Heart left ventricle (tissue), 16 donors: ENCODE data around the gene RPS6KA4. TPM values are rescaled to one million over a fixed set of nuclear protein-coding genes. Genes with fewer than 3 reads are reported as not detected.

ENCODE experiments used
- ATAC-seq, 4 donors: fragments of 200-7000 bp; cut with Tn5 transposase; one replicate each; pipeline ENCODE4 v1.9.1; 2020 to 2022; ENCODE audit warnings: moderate library complexity in 4 of 4, mild to moderate bottlenecking in 3 of 4, moderate number of reproducible peaks in 1 of 4
- DNase-seq, 5 donors: peaks; one replicate each; pipeline ENCODE4 v3.0.0-alpha.2; 2020
- H3K27ac ChIP-seq, 12 donors: fragments of 200-600 bp; sonication (generic) in 4 of 12; one replicate each; pipeline versions ENCODE4 v1.5.0 to v1.8.0; 2016 to 2022; ENCODE audit warnings: mild to moderate bottlenecking in 2 of 12
- H3K27me3 ChIP-seq, 9 donors: fragments of 200-600 bp; sonication (generic) in 2 of 9; one replicate each; pipeline versions ENCODE4 v1.5.1 to v1.8.0; 2016 to 2022; ENCODE audit warnings: mild to moderate bottlenecking in 3 of 9
- H3K36me3 ChIP-seq, 9 donors: fragments of 200-600 bp; sonication (generic) in 2 of 9; one replicate each; pipeline versions ENCODE4 v1.5.0 to v1.8.0; 2018 to 2022; ENCODE audit warnings: mild to moderate bottlenecking in 2 of 9
- H3K4me1 ChIP-seq, 12 donors: fragments of 200-600 bp; sonication (generic) in 4 of 12; one replicate each; pipeline versions ENCODE4 v1.5.0 to v1.8.0; 2016 to 2022; ENCODE audit warnings: mild to moderate bottlenecking in 3 of 12
- H3K4me3 ChIP-seq, 12 donors: fragments of 200-600 bp; sonication (generic) in 4 of 12; one replicate each; pipeline versions ENCODE4 v1.5.0 to v1.8.0; 2017 to 2022; ENCODE audit warnings: mild to moderate bottlenecking in 9 of 12, moderate library complexity in 4 of 12
- H3K9me3 ChIP-seq, 12 donors: fragments of 200-600 bp; sonication (generic) in 4 of 12; one replicate each; pipeline versions ENCODE4 v1.5.0 to v1.8.0; 2016 to 2022; ENCODE audit warnings: mild to moderate bottlenecking in 1 of 12
- POLR2A ChIP-seq, 2 donors: fragments of 450-650 bp; IDR thresholded peaks; one replicate each; pipeline ENCODE4 v1.6.1; 2017; ENCODE audit warnings: antibody characterized with exemption in 2 of 2, mild to moderate bottlenecking in 2 of 2, moderate library complexity in 2 of 2
- WGBS, 4 donors: extraction: QIAGEN DNeasy Blood & Tissue Kit in 2 of 4; methylation state at CpG; one replicate each; pipeline versions ENCODE4 v1.1.5 to v1.1.7; 2013 to 2018; 5-methylcytosine and 5-hydroxymethylcytosine counted together
- intact Hi-C, 10 donors: fragments of 100-400 bp; cut with DNase I; formaldehyde crosslinking; loops; one replicate each; pipeline versions ENCODE4 v1.11.1 to v1.14.2; 2022
- polyA plus RNA-seq, 2 donors: library from polyadenylated mRNA; stranded (reverse); fragments of 200-250 nt; gene quantifications; one replicate each; pipeline ENCODE4 v1.2.3, GENCODE V29; 2013
- total RNA-seq, 9 donors: library from RNA; depleted of rRNA in 2 of 9; stranded (reverse); fragments of >200 nt in 2 of 9; fragmentation: NEBNext Ultra II Directional in 3 of 9; extraction: Animal tissue kit (Norgen Biotek cat#: 25700) in 3 of 9; gene quantifications; one replicate each; pipeline versions ENCODE4 v1.1.0 to v1.2.4, GENCODE V29; 2016 to 2023
- TF ChIP-seq, protein P1 (sequence below), 12 donors: fragments of 200-600 bp; sonication (generic) in 4 of 12; IDR thresholded peaks; one replicate each; pipeline versions ENCODE4 v1.5.0 to v1.8.0; 2018 to 2022; ENCODE audit warnings: antibody characterized with exemption in 12 of 12, mild to moderate bottlenecking in 5 of 12
- donor health status: ischemic (EF 13 %, LVEDD 7.1; RV severe dilation, severe dysfunction).
- donor health status: healthy with polysubstance abuse.
- donor health status: DM: no; HTN: yes; CAD: no.
- donor health status: DM: no; HTN: no; CAD: no.
- donor health status: ischemic (EF 25% LVEDD 6.9; RV normal size, moderate dysfunction).
- donor health status: ischemic (EF 25% LVEDD 5.7; RV mildly dilated, moderate dysfunction).
- donor health status: healthy.
- donor health status: DM: yes; HTN: yes; CAD: no.
- donor health status: ischemic (EF 35%, LVEDD 5.7; RV mildly dilated, moderate dysfunction).
- donor health status: nonischemic (EF 11% LVEDD 7.7; RV severe dilation, severe dysfunction).
- donor health status: DM: yes; HTN: yes; CAD: no.
- donor health status: PGD.
- donor health status: ischemic (EF 29% LVEDD 5.4; RV normal size, mild dysfunction).
- donor health status: nonischemic (EF 23%, LVEDD 6.1; RV moderate dilation, normal function).

Gene RPS6KA4
- total and polyA plus RNA-seq, 11 donors, result 12.8 to 32.5 (median 18.3) TPM

DNA sequence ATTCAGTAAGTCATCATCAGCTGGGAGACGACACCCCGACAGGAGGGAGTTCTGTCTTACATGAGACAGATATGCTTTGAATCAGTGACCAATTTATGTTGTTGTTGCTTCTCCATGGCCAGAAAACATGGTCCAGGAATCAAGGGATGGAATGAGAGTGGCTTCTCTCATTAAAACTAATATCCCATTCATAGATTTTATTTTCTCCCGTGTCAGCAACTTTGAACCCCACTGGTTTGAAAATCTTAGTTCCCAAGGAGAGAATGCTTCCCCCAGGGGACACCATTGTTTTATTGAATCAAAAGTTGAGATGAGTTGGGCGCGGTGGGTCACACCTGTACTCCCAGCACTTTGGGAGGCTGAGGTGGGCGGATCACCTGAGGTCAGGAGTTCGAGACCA is 42.8 kb downstream of the RPS6KA4 start:
- H3K9me3 ChIP-seq, result no peaks in the 10 kb centered on the region
- intact Hi-C loops, result no loop called here
- DNase-seq (no peak), ATAC-seq (no peak)
- TF ChIP-seq, protein P1, sequence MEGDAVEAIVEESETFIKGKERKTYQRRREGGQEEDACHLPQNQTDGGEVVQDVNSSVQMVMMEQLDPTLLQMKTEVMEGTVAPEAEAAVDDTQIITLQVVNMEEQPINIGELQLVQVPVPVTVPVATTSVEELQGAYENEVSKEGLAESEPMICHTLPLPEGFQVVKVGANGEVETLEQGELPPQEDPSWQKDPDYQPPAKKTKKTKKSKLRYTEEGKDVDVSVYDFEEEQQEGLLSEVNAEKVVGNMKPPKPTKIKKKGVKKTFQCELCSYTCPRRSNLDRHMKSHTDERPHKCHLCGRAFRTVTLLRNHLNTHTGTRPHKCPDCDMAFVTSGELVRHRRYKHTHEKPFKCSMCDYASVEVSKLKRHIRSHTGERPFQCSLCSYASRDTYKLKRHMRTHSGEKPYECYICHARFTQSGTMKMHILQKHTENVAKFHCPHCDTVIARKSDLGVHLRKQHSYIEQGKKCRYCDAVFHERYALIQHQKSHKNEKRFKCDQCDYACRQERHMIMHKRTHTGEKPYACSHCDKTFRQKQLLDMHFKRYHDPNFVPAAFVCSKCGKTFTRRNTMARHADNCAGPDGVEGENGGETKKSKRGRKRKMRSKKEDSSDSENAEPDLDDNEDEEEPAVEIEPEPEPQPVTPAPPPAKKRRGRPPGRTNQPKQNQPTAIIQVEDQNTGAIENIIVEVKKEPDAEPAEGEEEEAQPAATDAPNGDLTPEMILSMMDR (IDR thresholded peaks at IDR 0.05), result no peak
- TF ChIP-seq POLR2A (IDR thresholded peaks at IDR 0.05), result no peak
- H3K4me1 ChIP-seq, result peaks cover 0 to 21% (median 10%) of the 10 kb centered on the region in 12 donors
- no peak overlapping the region for H3K27ac ChIP-seq
- no peaks in the 10 kb centered on the region for H3K27me3 ChIP-seq
- no peaks in the 10 kb centered on the region for H3K36me3 ChIP-seq
- no peak overlapping the region for H3K4me3 ChIP-seq
- 79 to 98% (median 89%) methylated on average over 7 of the region's 7 CpGs for WGBS, 4 donors

DNA sequence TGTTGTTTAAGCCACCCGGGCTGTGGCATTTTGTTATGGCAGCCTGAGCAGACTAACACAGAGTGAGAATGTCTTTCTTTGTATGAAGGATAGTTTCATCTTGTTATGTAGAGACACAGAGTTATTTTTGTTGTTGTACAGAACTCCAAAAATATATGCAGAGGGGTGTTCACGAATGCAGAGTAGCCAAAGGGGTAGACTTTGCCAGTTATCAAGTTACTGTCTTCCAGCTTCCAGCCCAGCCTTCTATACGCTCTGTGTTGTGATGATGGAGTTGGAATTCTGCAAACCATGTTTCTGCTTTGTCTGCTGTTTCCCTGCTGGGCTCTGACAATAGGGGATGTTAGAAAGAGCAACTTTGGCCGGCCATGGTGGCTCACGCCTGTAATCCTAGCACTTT is 44.1 kb downstream of the RPS6KA4 start:
- intact Hi-C loops, result no loop called here
- no peak for TF ChIP-seq POLR2A (IDR thresholded peaks at IDR 0.05)
- TF ChIP-seq, protein P1 (IDR thresholded peaks at IDR 0.05), result no peak
- H3K4me1 ChIP-seq, result peaks cover 0 to 24% (median 12%) of the 10 kb centered on the region in 12 donors
- H3K36me3 ChIP-seq, result no peaks in the 10 kb centered on the region
- no peak for ATAC-seq
- H3K4me3 ChIP-seq, result no peak overlapping the region
- no peaks in the 10 kb centered on the region for H3K9me3 ChIP-seq
- no peak for DNase-seq
- H3K27ac ChIP-seq, result no peak overlapping the region
- WGBS, 4 donors, result 81 to 86% (median 85%) methylated on average over 5 of the region's 5 CpGs
- no peaks in the 10 kb centered on the region for H3K27me3 ChIP-seq

DNA sequence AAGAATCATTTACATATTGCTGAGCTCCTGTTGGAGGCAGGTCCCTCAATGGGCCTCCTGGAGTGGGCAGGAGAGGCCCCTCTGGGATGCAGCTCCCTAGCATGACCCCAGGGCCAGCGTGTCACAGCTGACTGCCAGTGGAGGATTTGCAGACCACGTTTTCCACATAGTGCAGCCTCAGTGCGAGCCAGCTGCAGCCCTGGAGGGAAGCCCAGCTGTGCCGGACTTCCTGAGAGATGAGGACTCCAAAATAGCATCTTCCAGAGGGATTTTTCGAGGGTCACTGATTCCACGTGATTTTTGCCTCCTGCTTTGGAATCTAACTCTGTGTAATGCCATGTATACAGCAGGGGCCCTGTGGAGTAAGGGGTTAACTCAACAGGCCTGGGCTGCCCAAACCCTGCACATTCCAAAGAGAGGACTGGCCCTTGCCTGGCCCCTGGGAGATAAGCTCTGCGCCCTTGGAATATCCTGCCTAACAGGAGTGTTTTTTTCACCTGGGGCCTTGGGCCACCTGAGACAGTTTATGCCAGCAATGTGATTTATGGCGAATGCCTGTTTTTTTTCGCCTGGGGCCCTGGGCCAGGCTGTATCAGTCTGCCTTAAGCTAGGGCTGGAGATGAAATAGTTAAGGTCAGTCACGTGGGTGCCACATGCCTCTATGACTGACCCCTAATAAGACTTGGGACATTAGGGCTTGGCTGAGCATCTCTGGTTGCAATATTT is 47.4 kb downstream of the RPS6KA4 start:
- peak overlapping the region in 4 of 12 donors; percentile 28 to 47 (median 32) for H3K27ac ChIP-seq
- DNase-seq (peak; percentile 64 to 87 (median 68)), ATAC-seq (peak; percentile 51 to 88 (median 86))
- H3K27me3 ChIP-seq, result no peaks in the 10 kb centered on the region
- H3K9me3 ChIP-seq, result no peaks in the 10 kb centered on the region
- WGBS, 4 donors, result 15 to 21% (median 19%) methylated on average over 8 to 10 of the region's 10 CpGs
- TF ChIP-seq, protein P1 (IDR thresholded peaks at IDR 0.05), result no peak
- TF ChIP-seq POLR2A (IDR thresholded peaks at IDR 0.05), result no peak
- no peak overlapping the region for H3K4me3 ChIP-seq
- intact Hi-C loops, result no loop called here
- no peaks in the 10 kb centered on the region for H3K36me3 ChIP-seq
- H3K4me1 ChIP-seq, result peaks cover 0 to 21% (median 11%) of the 10 kb centered on the region in 12 donors

DNA sequence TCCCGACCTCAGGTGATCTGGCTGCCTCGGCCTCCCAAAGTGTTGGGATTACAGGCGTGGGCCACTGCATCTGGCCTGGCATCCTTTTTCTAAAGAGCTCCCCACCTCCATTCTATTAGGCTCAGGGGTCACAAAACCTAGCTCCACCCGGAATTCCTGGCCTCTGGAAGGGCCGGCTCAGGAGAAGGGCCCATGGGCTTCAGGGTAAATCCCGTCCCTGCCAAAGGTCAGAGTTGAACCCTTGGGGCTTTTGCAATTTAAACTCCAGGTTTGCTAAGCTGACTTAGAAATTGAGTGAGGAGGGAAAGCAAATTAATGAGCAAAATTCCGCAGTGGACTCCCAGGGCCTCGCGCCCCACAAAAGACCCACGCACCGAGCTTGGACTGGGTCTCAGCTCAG is 48.3 kb downstream of the RPS6KA4 start:
- DNase-seq, result no peak
- Histone ChIP-seq H3K4me3 (no peak overlapping the region), H3K27me3 (no peaks in the 10 kb centered on the region), H3K36me3 (no peaks in the 10 kb centered on the region), H3K4me1 (peaks cover 0 to 21% (median 11%) of the 10 kb centered on the region in 12 donors), H3K27ac (no peak overlapping the region), H3K9me3 (no peaks in the 10 kb centered on the region)
- ATAC-seq, result no peak
- 84 to 95% (median 90%) methylated on average over 11 of the region's 11 CpGs for WGBS, 4 donors
- intact Hi-C loops, result no loop called here
- TF ChIP-seq POLR2A (IDR thresholded peaks at IDR 0.05), result no peak
- TF ChIP-seq, protein P1 (IDR thresholded peaks at IDR 0.05), result no peak
